Epidermal melanocyte (primary cell): ENCODE results near the gene IL3RA.
"Not testable (repeated sequence)": the region's sequence is repeated elsewhere in the genome, so short reads cannot be mapped to it uniquely, and the experiment has no call there.

Experiments
- DNase-seq: peaks from one replicate; pipeline ENCODE4 v3.0.0; 2011; ENCODE audit warnings: low spot score; ENCODE audit not compliant: insufficient read length

IL3RA gene

DNA sequence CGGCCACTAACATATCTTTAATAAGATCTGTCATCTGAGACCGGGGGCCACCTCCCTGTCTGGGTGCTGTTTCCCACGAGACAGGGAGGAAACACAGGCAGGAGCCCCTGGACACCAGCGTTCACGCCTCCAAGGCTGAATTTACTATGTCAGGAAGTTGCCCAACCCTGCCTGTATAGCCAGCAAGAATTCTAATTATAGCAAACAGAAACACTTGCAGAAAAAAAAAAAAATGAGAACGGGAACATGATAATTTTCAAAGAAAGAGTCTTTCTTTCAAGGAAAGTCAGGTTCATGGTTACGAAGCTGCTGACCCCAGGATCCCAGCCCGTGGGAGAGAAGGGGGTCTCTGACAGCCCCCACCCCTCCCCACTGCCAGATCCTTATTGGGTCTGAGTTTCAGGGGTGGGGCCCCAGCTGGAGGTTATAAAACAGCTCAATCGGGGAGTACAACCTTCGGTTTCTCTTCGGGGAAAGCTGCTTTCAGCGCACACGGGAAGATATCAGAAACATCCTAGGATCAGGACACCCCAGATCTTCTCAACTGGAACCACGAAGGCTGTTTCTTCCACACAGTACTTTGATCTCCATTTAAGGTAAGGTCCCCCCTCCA, at the start of gene IL3RA:
Gene IL3RA, plus strand, starts transcription at position 455 of the 613 bp plus-strand sequence. CDS start 4,981 bp downstream, outside the sequence.
- no peak for DNase-seq

GRCh38 chrX:1289535-1289934, 47.0 kb upstream of the IL3RA start:
- DNase-seq: no peak

GRCh38 chrX:1291110-1291740, 45.4 kb upstream of the IL3RA start:
- no peak for DNase-seq

DNA sequence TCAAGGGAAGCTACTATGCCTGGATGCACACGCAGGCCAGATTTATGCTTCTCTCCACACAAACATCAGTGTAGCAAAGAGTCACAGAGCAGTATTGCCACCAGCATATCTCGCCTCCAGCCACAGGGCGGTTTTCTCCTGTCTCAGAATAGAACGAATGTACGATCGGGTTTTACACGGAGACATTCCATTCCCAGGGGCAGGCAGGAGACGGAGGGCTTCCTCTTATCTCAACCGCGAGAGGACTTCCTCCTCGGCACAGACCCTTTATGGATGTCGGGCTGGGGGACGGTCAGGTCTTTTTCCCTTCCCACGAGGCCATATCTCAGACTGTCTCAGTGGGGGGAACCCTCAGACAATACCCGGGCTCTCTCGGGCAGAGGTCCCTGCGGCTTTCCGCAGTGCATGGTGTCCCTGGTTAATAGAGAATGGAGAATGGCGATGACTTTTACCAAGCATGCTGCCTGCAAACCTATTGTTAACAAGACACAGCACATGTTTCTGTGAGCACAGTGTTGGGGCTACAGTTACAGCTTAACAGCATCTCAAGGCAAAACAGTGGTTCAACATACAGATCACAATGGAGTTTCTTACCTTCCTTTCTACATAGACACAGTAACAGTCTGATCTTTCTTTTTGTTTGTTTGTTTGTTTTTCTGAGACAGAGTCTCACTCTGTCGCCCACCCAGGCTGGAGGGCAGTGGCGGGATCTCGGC, 43.9 kb upstream of the IL3RA start:
- no peak for DNase-seq

- DNase-seq: no peak
Observed at GRCh38 chrX:1294301-1295067, 42.1 kb upstream of the IL3RA start.

- no peak for DNase-seq
Observed at GRCh38 chrX:1295550-1295949, 41.0 kb upstream of the IL3RA start.

DNA sequence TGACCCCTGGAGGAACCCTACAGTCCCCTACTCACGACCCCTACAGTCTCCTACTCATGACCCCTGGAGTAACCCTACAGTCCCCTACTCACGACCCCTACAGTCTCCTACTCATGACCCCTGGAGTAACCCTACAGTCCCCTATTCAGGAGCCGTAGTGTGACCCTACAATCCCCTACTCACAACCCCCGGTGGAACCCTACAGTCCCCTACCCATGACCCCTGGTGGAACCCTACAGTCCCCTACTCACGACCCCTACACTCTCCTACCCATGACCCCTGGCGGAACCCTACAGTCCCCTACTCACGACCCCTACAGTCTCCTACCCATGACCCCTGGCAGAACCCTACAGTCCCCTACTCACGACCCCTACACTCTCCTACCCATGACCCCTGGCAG, 39.0 kb upstream of the IL3RA start:
- not testable (repeated sequence) for DNase-seq

DNA sequence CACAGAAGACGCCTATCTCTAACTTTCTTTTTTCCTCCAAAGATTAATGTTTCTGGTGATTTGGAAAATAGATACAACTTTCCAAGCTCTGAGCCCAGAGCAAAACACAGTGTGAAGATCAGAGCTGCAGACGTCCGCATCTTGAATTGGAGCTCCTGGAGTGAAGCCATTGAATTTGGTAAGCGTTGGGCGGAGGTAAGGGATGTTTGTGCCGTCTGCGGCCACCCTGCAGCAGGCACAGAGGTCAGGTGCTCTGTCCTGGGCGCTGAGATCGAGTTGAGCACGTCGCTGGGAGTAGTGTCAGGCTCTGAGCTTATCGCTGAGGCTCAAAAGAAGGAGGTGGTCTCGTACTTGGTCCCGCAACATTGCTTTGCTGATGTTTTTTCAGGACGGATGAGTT, 36.1 kb upstream of the IL3RA start:
- no peak for DNase-seq

DNA sequence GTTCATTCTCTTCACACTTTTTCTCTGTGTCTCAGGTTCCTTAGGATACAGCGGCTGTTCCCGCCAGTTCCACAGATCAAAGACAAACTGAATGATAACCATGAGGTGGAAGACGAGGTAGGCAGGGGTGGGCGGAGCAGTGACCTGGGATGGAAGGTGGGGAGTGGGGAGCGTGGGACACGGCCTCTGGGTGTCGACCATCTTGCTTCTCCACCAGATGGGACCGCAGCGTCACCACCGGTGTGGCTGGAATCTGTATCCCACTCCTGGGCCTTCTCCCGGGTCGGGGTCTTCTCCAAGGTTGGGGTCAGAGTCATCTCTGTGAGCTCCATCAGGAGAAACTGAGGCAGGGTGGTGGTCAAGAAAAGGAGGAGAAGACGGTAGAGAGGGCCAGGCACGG, 31.2 kb upstream of the IL3RA start:
- DNase-seq: no peak

- DNase-seq: no peak
Observed at GRCh38 chrX:1306909-1307625, 29.5 kb upstream of the IL3RA start.

GRCh38 chrX:1307626-1308340, 28.8 kb upstream of the IL3RA start:
- DNase-seq: no peak

DNA sequence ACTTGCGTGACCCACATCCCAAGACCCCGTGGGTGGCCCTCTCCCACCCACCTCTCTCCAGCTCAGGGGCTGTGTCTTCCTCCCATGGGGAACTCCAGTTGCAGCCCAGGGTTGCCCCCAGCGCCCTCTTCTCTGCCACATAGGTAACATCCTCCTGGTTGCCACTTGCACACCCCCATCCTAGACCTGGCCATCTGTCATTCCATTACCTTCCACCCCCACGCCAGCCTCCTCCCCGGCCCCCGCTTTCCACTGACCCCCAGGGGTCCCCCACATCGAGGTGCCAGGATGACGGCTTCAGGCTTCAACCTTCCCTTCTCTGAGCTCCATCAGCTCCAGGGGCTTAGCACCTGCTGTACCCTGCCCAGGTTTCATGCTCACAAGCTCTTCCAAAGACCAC, 28.1 kb upstream of the IL3RA start:
- DNase-seq: no peak

DNA sequence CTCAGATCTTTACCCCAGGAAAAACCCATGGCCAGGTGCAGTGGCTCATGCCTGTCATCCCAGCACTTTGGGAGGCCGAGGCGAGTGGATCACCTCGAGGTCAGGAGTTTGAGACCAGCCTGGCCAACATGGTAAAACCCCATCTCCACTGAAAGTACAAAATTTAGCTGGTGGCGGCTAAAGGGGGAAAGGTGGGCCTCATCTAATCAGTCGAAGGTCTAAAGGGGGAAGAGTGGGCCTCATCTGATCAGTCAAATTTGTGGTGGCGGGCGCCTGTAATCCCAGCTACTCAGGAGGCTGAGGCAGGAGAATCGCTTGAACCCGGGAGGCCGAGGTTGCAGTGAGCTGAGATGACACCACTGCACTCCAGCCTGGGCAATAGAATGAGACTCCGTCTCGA, 27.7 kb upstream of the IL3RA start:
- not testable (repeated sequence) for DNase-seq

GRCh38 chrX:1313788-1314187, 22.8 kb upstream of the IL3RA start:
- DNase-seq: no peak

DNA sequence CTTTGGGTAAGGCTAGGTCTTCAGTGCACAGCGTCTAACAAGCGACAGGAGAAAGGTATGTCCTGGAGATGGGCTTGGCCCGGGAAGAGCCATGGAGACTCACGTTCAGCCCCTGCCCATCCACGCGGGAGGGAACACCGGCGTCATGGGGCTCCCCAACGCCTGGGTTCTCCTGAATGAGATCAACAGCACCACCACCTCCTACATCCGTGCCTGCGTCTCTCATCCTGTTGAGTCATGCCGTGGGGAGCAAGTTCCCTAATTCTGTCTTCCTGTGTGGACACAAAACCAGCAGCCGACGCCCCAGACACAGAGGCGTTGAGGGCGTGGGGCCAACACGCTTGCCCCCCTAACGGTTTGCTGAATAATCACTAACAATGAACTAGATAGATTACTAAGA, 20.1 kb upstream of the IL3RA start:
- no peak for DNase-seq

DNA sequence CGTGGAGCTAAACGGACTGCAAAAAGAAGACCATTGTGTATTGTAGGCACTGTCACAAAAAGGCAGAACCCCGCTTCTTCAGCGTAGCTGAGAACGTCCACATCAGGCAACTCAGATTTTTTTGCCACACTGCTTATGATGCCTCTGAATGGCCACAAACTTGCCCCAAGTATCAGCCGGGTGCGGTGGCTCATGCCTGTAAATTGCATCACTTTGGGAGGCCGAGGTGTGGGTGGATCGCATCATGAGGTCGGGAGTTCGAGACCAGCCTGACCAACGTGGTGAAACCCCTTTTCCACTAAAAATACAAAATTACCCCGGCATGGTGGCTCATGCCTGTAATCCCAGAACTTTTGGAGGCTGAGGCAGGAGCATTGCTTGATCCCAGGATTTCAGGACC, 14.9 kb upstream of the IL3RA start:
- no peak for DNase-seq

GRCh38 chrX:1322393-1322792, 14.2 kb upstream of the IL3RA start:
- no peak for DNase-seq

GRCh38 chrX:1323315-1323714, 13.3 kb upstream of the IL3RA start:
- DNase-seq: no peak

DNA sequence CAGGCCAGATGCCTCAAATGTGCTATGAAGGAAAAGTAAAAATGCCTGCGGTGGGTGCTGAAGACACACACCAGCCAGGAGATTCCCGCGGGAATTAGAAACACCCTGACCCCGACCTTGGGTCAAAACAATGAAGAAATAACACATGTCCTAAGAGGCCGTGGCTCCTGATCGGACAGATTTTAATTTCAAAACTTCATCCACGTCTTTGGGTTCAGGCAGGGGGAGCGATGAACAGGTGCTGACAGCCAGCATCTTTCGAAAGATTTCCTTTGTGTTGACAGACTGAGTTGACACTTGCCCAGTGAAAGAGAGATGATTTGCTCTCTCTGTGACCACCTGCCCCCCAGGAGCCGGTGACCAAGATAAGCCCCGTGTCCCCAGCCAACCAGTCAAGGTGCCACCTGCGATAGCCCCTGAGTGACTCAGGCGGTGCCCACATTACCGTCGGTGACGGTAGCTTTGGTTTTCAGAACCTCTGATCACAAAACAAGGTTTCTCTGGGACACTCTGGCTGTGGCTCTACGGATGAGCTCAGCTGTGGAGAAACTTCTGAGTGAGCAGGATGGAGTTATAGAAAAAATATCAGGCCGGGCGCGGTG, 11.0 kb upstream of the IL3RA start:
- DNase-seq: no peak

GRCh38 chrX:1327651-1328304, 8.8 kb upstream of the IL3RA start:
- DNase-seq: no peak
